HepG2 (cell line): ENCODE data around the gene PIAS3. TPM values are rescaled to one million over a fixed set of nuclear protein-coding genes. Genes with fewer than 3 reads are reported as not detected.
A peak's percentile ranks its signal among the peaks of the same experiment; 100 is the strongest.

Source experiments
- ARID2 ChIP-seq: sonication (generic); formaldehyde crosslinking; IDR thresholded peaks from 2 replicates; pipeline ENCODE4 v1.8.1; 2022; ENCODE audit warnings: mild to moderate bottlenecking, missing genetic modification reagents, borderline replicate concordance
- ATF1 ChIP-seq: IDR thresholded peaks from 2 replicates; pipeline ENCODE4 v1.6.1; 2016; ENCODE audit warnings: mild to moderate bottlenecking, control low read depth
- CBX1 ChIP-seq: IDR thresholded peaks from one replicate; pipeline ENCODE4 v1.6.1; 2016; ENCODE audit warnings: antibody characterized with exemption, low read depth
- CENPBD1 ChIP-seq: sonication (generic); formaldehyde crosslinking; IDR thresholded peaks from 2 replicates; pipeline ENCODE4 v1.8.0; 2022; ENCODE audit warnings: missing genetic modification reagents, low read depth, mild to moderate bottlenecking, borderline replicate concordance
- CENPX ChIP-seq: sonication (generic); formaldehyde crosslinking; IDR thresholded peaks from 2 replicates; pipeline ENCODE4 v1.9.0; 2021; ENCODE audit warnings: mild to moderate bottlenecking, missing genetic modification reagents, moderate library complexity
- EED ChIP-seq: sonication (generic); formaldehyde crosslinking; IDR thresholded peaks from 2 replicates; pipeline ENCODE4 v1.5.0; 2020; ENCODE audit warnings: mild to moderate bottlenecking, missing genetic modification reagents
- ETS1 ChIP-seq: sonication (generic); formaldehyde crosslinking; IDR thresholded peaks from 2 replicates; pipeline ENCODE4 v1.4.0; 2020; ENCODE audit warnings: missing genetic modification reagents
- FOXO1 ChIP-seq: sonication (generic); formaldehyde crosslinking; IDR thresholded peaks from 2 replicates; pipeline ENCODE4 v1.4.0; 2020; ENCODE audit warnings: missing genetic modification reagents
- GZF1 ChIP-seq: sonication (generic); formaldehyde crosslinking; IDR thresholded peaks from 2 replicates; pipeline ENCODE4 v1.5.1; 2020; ENCODE audit warnings: mild to moderate bottlenecking, missing genetic modification reagents
- KLF11 ChIP-seq: IDR thresholded peaks from 2 replicates; pipeline ENCODE4 v1.6.1; 2016; ENCODE audit warnings: missing compliant biosample characterization
- NCOR1 ChIP-seq: fragments of 200-600 bp; sonication (generic); IDR thresholded peaks from 2 replicates; pipeline ENCODE4 v1.7.0; 2017; ENCODE audit warnings: antibody characterized with exemption, low read length, borderline replicate concordance
- NFATC3 ChIP-seq: sonication (generic); formaldehyde crosslinking; IDR thresholded peaks from 2 replicates; pipeline ENCODE4 v1.5.1; 2020; ENCODE audit warnings: mild to moderate bottlenecking, missing genetic modification reagents
- PHF20 ChIP-seq: sonication (generic); formaldehyde crosslinking; IDR thresholded peaks from 2 replicates; pipeline ENCODE4 v1.5.0; 2020; ENCODE audit warnings: mild to moderate bottlenecking, missing genetic modification reagents
- SALL1 ChIP-seq: sonication (generic); formaldehyde crosslinking; IDR thresholded peaks from 2 replicates; pipeline ENCODE4 v1.8.0; 2022; ENCODE audit warnings: mild to moderate bottlenecking, missing genetic modification reagents
- SP140L ChIP-seq: sonication (generic); formaldehyde crosslinking; IDR thresholded peaks from 2 replicates; pipeline ENCODE4 v1.4.0; 2020; ENCODE audit warnings: missing genetic modification reagents, borderline replicate concordance
- TBX2 ChIP-seq: sonication (generic); formaldehyde crosslinking; IDR thresholded peaks from 2 replicates; pipeline ENCODE4 v1.5.0; 2020; ENCODE audit warnings: missing genetic modification reagents, mild to moderate bottlenecking, borderline replicate concordance
- YY1 ChIP-seq: IDR thresholded peaks from 2 replicates; pipeline ENCODE4 v1.6.1; 2011; ENCODE audit warnings: low read length, low read depth, moderate library complexity, mild to moderate bottlenecking; ENCODE audit not compliant: insufficient read depth, insufficient replicate concordance
- ZFP36 ChIP-seq: fragments of 150-350 bp; IDR thresholded peaks from 2 replicates; pipeline ENCODE4 v1.6.1; 2018; ENCODE audit warnings: borderline replicate concordance, low read length, low read depth; ENCODE audit not compliant: partially characterized antibody
- ZNF101 ChIP-seq: sonication (generic); formaldehyde crosslinking; IDR thresholded peaks from 2 replicates; pipeline ENCODE4 v1.4.0; 2020; ENCODE audit warnings: mild to moderate bottlenecking, low read depth, missing genetic modification reagents, borderline replicate concordance
- ZNF143 ChIP-seq: sonication (generic); formaldehyde crosslinking; IDR thresholded peaks from 2 replicates; pipeline ENCODE4 v1.4.0; 2020; ENCODE audit warnings: missing genetic modification reagents
- ZNF567 ChIP-seq: sonication (generic); formaldehyde crosslinking; IDR thresholded peaks from 2 replicates; pipeline ENCODE4 v1.8.1; 2023; ENCODE audit warnings: mild to moderate bottlenecking, missing genetic modification reagents, borderline replicate concordance
- ZNF724P ChIP-seq: sonication (generic); formaldehyde crosslinking; IDR thresholded peaks from 2 replicates; pipeline ENCODE4 v1.8.0; 2022; ENCODE audit warnings: missing genetic modification reagents, borderline replicate concordance
- ZNF775 ChIP-seq: sonication (generic); formaldehyde crosslinking; IDR thresholded peaks from 2 replicates; pipeline ENCODE4 v1.4.0; 2020; ENCODE audit warnings: missing genetic modification reagents, mild to moderate bottlenecking, moderate library complexity, borderline replicate concordance
- ZSCAN29 ChIP-seq: sonication (generic); formaldehyde crosslinking; conservative IDR thresholded peaks from 2 replicates; pipeline ENCODE4 v1.4.0; 2020; ENCODE audit warnings: mild to moderate bottlenecking, missing genetic modification reagents
- polyA plus RNA-seq, 8 experiments: library from polyadenylated mRNA; depleted of rRNA in 3 of 8; stranded (reverse) in 7 of 8; unstranded in 1 of 8; fragments of >200 nt; fragmentation: Illumina TruSeq in 4 of 8; extraction: Trizol in 4 of 8; gene quantifications; 2 replicates each; pipeline versions ENCODE4 v1.2.1 to v1.2.3, GENCODE V29; 2011 to 2016; ENCODE audit warnings: low read depth in 4 of 8, missing spikeins in 1 of 8, mixed read lengths in 1 of 8; ENCODE audit not compliant: insufficient read depth in 1 of 8
- total RNA-seq, 5 experiments: library from RNA; depleted of rRNA; stranded (reverse); fragments of >200 nt; fragmentation: Illumina TruSeq; extraction: Trizol; gene quantifications; 2 replicates each; pipeline ENCODE4 v1.2.3, GENCODE V29; 2016; ENCODE audit warnings: low read depth in 1 of 5
- TF ChIP-seq, protein P1 (sequence below): sonication (generic); formaldehyde crosslinking; IDR thresholded peaks from 2 replicates; pipeline ENCODE4 v1.4.0; 2020; ENCODE audit warnings: mild to moderate bottlenecking, missing genetic modification reagents

PIAS3 gene
- total and polyA plus RNA-seq, 2 of the 13 experiments (the other 11 are each of a cell fraction or from before 2014, with no cell fraction given): 3.7 to 8.0 TPM

- TF ChIP-seq NFATC3 (CRISPR knock-in tag) (no peak), ZFP36 (no peak), FOXO1 (CRISPR knock-in tag) (no peak), ZNF101 (no peak), ZNF143 (CRISPR knock-in tag) (no peak), SP140L (no peak), ATF1 (CRISPR knock-in tag) (no peak), SALL1 (CRISPR knock-in tag) (peak; percentile 25; the same call in 1 of the 2 replicates), TBX2 (CRISPR knock-in tag) (no peak), CBX1 (no peak), GZF1 (CRISPR knock-in tag) (0 out of 2 replicates have a peak, but pooled peaks have one; percentile 25), NCOR1 (no peak), ZSCAN29 (CRISPR knock-in tag) (0 out of 2 replicates have a peak, but pooled peaks have one; percentile 31), ETS1 (CRISPR knock-in tag) (no peak), KLF11 (CRISPR knock-in tag) (no peak), YY1 (peak; percentile 94), ARID2 (CRISPR knock-in tag) (no peak), CENPX (CRISPR knock-in tag) (no peak), CENPBD1 (no peak), ZNF567 (CRISPR knock-in tag) (no peak), ZNF775 (CRISPR knock-in tag) (no peak), ZNF724P (CRISPR knock-in tag) (no peak), EED (CRISPR knock-in tag) (no peak), PHF20 (CRISPR knock-in tag) (no peak)
- TF ChIP-seq, protein P1, sequence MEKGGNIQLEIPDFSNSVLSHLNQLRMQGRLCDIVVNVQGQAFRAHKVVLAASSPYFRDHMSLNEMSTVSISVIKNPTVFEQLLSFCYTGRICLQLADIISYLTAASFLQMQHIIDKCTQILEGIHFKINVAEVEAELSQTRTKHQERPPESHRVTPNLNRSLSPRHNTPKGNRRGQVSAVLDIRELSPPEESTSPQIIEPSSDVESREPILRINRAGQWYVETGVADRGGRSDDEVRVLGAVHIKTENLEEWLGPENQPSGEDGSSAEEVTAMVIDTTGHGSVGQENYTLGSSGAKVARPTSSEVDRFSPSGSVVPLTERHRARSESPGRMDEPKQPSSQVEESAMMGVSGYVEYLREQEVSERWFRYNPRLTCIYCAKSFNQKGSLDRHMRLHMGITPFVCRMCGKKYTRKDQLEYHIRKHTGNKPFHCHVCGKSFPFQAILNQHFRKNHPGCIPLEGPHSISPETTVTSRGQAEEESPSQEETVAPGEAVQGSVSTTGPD (CRISPR knock-in tag): no peak
Observed at GRCh38 chr1:145858901-145859490, at the start of gene PIAS3 (continued).
